Superior temporal gyrus (tissue), 1 donor: ENCODE data around the gene PODXL.
"Not testable (repeated sequence)": the region's sequence is repeated elsewhere in the genome, so short reads cannot be mapped to it uniquely, and the experiment has no call there.

ENCODE experiments used
- DNase-seq: peaks from one replicate; pipeline ENCODE4 v3.0.0-alpha.2; 2016; ENCODE audit errors: extremely low spot score

PODXL gene

GRCh38 chr7:131493081-131493480 is 63.3 kb downstream of the PODXL start:
- no peak for DNase-seq

- DNase-seq = no peak
These were observed 66.5 kb downstream of the PODXL start for GRCh38 chr7:131489881-131490280.

- no peak for DNase-seq
These were observed 67.2 kb downstream of the PODXL start for GRCh38 chr7:131489196-131489595.

GRCh38 chr7:131488361-131488760 is 68.1 kb downstream of the PODXL start:
- no peak for DNase-seq

GRCh38 chr7:131487217-131487616 is 69.2 kb downstream of the PODXL start:
- no peak for DNase-seq

- DNase-seq = no peak
These were observed 70.1 kb downstream of the PODXL start for GRCh38 chr7:131486346-131486745.

- no peak for DNase-seq
These were observed 72.8 kb downstream of the PODXL start for GRCh38 chr7:131483586-131483985.

- no peak for DNase-seq
These were observed 73.6 kb downstream of the PODXL start for GRCh38 chr7:131482800-131483199.

GRCh38 chr7:131480384-131481315 is 75.8 kb downstream of the PODXL start:
- DNase-seq = no peak

- DNase-seq = no peak
These were observed 79.7 kb downstream of the PODXL start for GRCh38 chr7:131476740-131477139.

- no peak for DNase-seq
These were observed 85.0 kb downstream of the PODXL start for GRCh38 chr7:131471250-131472004.

GRCh38 chr7:131467788-131468187 is 88.6 kb downstream of the PODXL start:
- DNase-seq = no peak

- no peak for DNase-seq
These were observed 89.6 kb downstream of the PODXL start for GRCh38 chr7:131466735-131467365.

GRCh38 chr7:131462715-131463114 is 93.7 kb downstream of the PODXL start:
- DNase-seq = not testable (repeated sequence)

- no peak for DNase-seq
These were observed 94.4 kb downstream of the PODXL start for GRCh38 chr7:131462059-131462458.

GRCh38 chr7:131459256-131459655 is 97.2 kb downstream of the PODXL start:
- DNase-seq = no peak

GRCh38 chr7:131456338-131456737 is 100.1 kb downstream of the PODXL start:
- no peak for DNase-seq

- DNase-seq = no peak
These were observed 100.9 kb downstream of the PODXL start for GRCh38 chr7:131455546-131455945.

- DNase-seq = no peak
These were observed 101.4 kb downstream of the PODXL start for GRCh38 chr7:131455001-131455400.

- DNase-seq = no peak
These were observed 101.9 kb downstream of the PODXL start for GRCh38 chr7:131454498-131454897.
